ENCODE data around the gene ADISSP. TPM values are rescaled to one million over a fixed set of nuclear protein-coding genes. Genes with fewer than 3 reads are reported as not detected.

The ADISSP gene
- total and polyA plus RNA-seq, 2 of the 8 experiments (the other 6 are each of a cell fraction or from before 2014, with no cell fraction given), result 111 to 141 TPM

GRCh38 chr20:3744806-3745685 is 22.5 kb downstream of the ADISSP start (continued):
- TF ChIP-seq EZH2 (IDR thresholded peaks at IDR 0.05; ENCODE audit: low read depth, low read length, severe bottlenecking) (no peak), FOSL1 (IDR thresholded peaks at IDR 0.05; ENCODE audit: insufficient read depth, low read depth, low read length) (no peak), E2F6 (IDR thresholded peaks at IDR 0.05) (no peak), CHD2 (IDR thresholded peaks at IDR 0.05; ENCODE audit: low read length) (no peak), MAX (IDR thresholded peaks at IDR 0.05) (no peak; the same call in 1 of the 2 replicates), TBP (IDR thresholded peaks at IDR 0.05; ENCODE audit: low read depth, low read length) (0 out of 2 replicates have a peak, but pooled peaks have one; percentile 24), CTBP2 (IDR thresholded peaks at IDR 0.05; ENCODE audit: borderline replicate concordance, insufficient read depth, insufficient read length, low read length) (no peak), RBBP5 (IDR thresholded peaks at IDR 0.05; ENCODE audit: borderline replicate concordance, low read depth, low read length) (no peak), SRF (IDR thresholded peaks at IDR 0.05; ENCODE audit: low read depth, low read length) (no peak), RNF2 (IDR thresholded peaks at IDR 0.05; ENCODE audit: borderline replicate concordance, low read depth, low read length, missing control alignments, poor library complexity, severe bottlenecking) (no peak), SUZ12 (IDR thresholded peaks at IDR 0.05; ENCODE audit: low read length) (0 out of 2 replicates have a peak, but pooled peaks have one; percentile 11), GTF2F1 (IDR thresholded peaks at IDR 0.05; ENCODE audit: borderline replicate concordance, low read depth, low read length) (no peak), TCF12 (IDR thresholded peaks at IDR 0.05; ENCODE audit: low read depth, low read length) (no peak), ASH2L (IDR thresholded peaks at IDR 0.05; ENCODE audit: low read length) (no peak), POLR2AphosphoS5 (IDR thresholded peaks at IDR 0.05; ENCODE audit: low read depth, low read length) (no peak), RXRA (IDR thresholded peaks at IDR 0.05; ENCODE audit: insufficient read depth, low read depth, low read length) (no peak), EGR1 (IDR thresholded peaks at IDR 0.05; ENCODE audit: borderline replicate concordance, low read depth, low read length) (no peak), SIX5 (IDR thresholded peaks at IDR 0.05; ENCODE audit: low read depth, low read length) (no peak), CBX8 (IDR thresholded peaks at IDR 0.05; ENCODE audit: borderline replicate concordance, low read depth, low read length) (no peak), MAFK (IDR thresholded peaks at IDR 0.05; ENCODE audit: low read depth, low read length) (no peak), SIRT6 (IDR thresholded peaks at IDR 0.05; ENCODE audit: low read length) (no peak), PHF8 (conservative IDR thresholded peaks at IDR 0.05; ENCODE audit: low read depth, low read length) (no peak), BACH1 (IDR thresholded peaks at IDR 0.05; ENCODE audit: low read length) (no peak), NRF1 (IDR thresholded peaks at IDR 0.05; ENCODE audit: low read depth, low read length) (no peak)
